ENCODE results near the gene ANGPTL3.
A peak's percentile ranks its signal among the peaks of the same experiment; 100 is the strongest.
"Not testable (repeated sequence)": the region's sequence is repeated elsewhere in the genome, so short reads cannot be mapped to it uniquely, and the experiment has no call there.

The ANGPTL3 gene, protein sequence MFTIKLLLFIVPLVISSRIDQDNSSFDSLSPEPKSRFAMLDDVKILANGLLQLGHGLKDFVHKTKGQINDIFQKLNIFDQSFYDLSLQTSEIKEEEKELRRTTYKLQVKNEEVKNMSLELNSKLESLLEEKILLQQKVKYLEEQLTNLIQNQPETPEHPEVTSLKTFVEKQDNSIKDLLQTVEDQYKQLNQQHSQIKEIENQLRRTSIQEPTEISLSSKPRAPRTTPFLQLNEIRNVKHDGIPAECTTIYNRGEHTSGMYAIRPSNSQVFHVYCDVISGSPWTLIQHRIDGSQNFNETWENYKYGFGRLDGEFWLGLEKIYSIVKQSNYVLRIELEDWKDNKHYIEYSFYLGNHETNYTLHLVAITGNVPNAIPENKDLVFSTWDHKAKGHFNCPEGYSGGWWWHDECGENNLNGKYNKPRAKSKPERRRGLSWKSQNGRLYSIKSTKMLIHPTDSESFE

DNA sequence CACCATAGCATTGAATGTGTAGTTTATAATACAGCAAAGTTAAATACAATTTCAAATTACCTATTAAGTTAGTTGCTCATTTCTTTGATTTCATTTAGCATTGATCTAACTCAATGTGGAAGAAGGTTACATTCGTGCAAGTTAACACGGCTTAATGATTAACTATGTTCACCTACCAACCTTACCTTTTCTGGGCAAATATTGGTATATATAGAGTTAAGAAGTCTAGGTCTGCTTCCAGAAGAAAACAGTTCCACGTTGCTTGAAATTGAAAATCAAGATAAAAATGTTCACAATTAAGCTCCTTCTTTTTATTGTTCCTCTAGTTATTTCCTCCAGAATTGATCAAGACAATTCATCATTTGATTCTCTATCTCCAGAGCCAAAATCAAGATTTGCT is at the start of gene ANGPTL3:
ANGPTL3 (plus strand) TSS at position 240 of the 400 bp plus-strand sequence; CDS start at position 287, 47 bp downstream.
- DNase-seq (ENCODE audit: low spot score), result no peak

- no peak for DNase-seq (ENCODE audit: low spot score)
Measured at GRCh38 chr1:62561306-62561705, 36.0 kb upstream of the ANGPTL3 start.

DNA sequence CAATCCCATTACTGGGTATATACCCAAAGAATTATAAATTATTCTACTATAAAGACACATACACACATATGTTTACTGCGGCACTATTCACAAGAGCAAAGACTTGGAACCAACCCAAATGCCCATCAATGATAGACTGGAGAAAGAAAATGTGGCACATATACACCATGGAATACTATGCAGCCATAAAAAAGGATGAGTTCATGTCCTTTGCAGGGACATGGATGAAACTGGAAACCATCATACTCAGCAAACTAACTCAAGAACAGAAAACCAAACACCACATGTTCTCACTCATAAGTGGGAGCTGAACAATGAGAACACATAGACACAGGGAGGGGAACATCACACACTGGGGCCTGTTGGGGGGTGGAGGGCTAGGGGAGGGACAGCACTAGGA is 30.1 kb upstream of the ANGPTL3 start:
- not testable (repeated sequence) for DNase-seq (ENCODE audit: low spot score)

DNA sequence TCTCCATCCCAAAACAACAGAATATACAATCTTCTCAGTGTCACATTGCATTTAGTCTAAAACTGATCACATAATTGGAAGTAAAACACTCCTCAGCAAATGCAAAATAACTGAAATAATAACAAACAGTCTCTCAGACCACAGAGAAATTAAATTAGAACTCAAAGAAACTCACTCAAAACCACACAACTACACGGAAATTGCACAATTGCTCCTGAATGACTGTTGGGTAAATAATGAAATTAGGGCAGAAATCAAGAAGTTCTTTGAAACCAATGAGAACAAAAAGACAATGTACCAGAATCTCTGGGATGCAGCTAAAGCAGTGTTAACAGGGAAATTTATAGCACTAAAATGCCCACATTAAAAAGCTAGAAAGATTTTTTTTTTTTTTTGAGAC is 29.4 kb upstream of the ANGPTL3 start:
- DNase-seq (ENCODE audit: low spot score), result not testable (repeated sequence)

DNA sequence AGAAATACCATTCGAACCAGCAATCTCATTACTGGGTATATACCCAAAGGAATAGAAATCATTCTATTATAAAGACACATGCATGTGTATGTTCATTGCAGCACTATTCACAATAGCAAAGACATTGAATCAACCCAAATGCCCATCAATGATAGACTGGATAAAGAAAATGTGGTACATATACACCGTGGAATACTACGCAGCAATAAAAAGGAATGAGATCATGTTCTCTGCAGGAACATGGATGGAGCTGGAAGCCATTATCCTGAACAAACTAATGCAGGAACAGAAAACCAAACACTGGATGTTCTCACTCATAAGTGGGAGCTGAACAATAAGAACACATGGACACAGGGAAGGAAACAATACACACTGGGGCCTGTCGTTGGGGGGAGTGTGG is 25.8 kb upstream of the ANGPTL3 start:
- DNase-seq (ENCODE audit: low spot score), result not testable (repeated sequence)

DNA sequence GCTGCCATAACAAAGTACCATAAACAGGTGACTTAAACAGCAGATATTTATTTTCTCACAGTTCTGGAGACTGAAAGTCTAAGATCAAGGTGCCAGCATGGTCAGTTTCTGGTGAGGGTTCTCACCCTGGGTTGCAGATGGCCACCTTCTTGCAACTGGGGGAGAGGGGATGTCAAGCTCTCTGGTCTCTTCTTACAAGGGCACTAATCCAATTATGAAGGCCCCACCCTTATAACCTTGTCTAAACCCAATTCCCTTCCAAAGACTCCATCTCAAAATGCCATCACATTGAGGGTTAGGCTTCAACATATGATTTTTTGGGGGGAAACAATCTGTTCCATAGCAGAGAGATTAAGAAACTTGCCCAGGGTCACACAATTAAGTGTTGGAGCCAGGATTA is 24.8 kb upstream of the ANGPTL3 start:
- no peak for DNase-seq (ENCODE audit: low spot score)

- DNase-seq (ENCODE audit: low spot score), result no peak
Measured at GRCh38 chr1:62573675-62574074, 23.6 kb upstream of the ANGPTL3 start.

DNA sequence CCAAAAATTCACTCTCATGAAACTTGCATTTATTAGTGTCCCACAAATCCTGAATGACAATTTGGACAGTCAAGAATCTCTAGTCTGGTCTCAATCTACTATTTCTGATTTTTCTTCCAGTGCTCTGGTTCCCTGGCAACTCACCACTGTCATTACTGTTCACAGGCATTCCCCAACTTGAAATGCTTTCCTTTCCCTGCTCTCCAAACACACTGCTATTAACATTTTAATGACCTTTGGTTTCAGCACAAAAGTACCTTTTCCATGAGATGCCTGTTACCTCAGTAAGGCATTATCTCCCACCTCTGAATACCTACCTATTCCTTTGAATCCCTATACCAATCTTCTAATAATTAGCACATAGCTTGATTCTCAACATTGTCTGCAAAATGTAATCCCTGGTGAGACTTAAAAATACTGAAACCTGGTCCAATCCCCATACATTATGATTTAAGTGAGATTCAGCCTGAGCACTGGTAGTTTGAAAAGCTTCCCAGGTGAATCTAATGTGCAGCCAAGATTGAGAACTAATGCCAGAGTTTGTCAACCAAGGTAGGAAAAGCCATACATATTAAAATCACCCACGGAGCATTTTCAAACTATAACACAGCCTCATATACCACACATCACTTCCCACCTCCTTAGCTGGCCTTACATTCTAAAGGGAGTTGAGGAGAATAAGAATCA is 11.7 kb upstream of the ANGPTL3 start:
- DNase-seq (ENCODE audit: low spot score), result no peak

GRCh38 chr1:62588000-62588399 is 9.3 kb upstream of the ANGPTL3 start:
- DNase-seq (ENCODE audit: low spot score), result no peak

- DNase-seq (ENCODE audit: low spot score), result no peak
Measured at GRCh38 chr1:62589321-62589720, 8.0 kb upstream of the ANGPTL3 start.

- no peak for DNase-seq (ENCODE audit: low spot score)
Measured at GRCh38 chr1:62590255-62590969, 6.9 kb upstream of the ANGPTL3 start.

- DNase-seq (ENCODE audit: low spot score), result no peak
Measured at GRCh38 chr1:62590970-62591368, 6.4 kb upstream of the ANGPTL3 start.

DNA sequence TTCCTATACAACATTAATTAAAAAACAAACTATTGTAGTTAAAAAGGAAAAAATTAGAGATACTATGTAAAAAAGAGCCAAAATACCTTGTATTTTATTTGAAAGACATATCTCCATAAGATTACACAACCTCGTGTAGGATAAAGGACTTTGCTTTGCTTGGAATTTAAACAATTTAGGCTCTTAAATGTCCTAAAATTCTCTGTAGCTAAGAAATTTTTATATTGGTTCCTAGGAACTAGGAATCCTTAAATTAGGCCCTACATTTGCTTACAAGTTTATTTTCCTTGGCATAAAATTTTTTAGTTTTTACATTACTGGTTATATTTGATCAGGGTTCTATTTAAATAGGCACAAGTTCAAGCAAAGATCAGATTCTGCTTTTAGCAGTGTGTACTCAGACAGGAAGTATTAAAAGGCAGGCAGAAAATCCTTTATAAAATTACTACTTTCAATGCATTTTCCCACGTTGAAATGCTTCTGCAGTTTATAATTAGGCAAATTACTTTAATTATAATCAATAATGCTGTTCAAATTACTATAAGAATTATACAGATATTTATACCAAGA is 3.4 kb upstream of the ANGPTL3 start:
- no peak for DNase-seq (ENCODE audit: low spot score)

DNA sequence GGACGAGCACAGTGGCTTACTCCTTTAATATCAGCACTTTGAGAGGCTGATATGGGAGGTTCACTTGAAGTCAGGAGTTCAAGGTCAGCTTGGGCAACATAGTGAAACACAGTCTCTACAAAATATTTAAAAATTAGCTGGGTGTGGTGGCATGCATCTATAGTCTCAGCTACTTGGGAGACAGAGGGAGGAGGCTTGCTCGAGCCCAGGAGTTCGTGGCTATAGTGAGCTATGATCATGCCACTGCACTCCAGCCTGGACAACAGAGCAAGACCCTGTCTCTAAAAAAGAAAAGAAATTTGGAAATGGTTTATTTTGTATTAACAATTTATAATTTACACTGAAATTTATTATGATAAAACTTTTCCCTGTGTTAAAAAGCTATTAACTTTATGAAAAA is 1.7 kb upstream of the ANGPTL3 start:
- no peak for DNase-seq (ENCODE audit: low spot score)

- DNase-seq (ENCODE audit: low spot score), result no peak
Measured at GRCh38 chr1:62599044-62599443, 1.7 kb downstream of the ANGPTL3 start.

- no peak for DNase-seq (ENCODE audit: low spot score)
Measured at GRCh38 chr1:62601457-62601856, 4.1 kb downstream of the ANGPTL3 start.

- no peak for DNase-seq (ENCODE audit: low spot score)
Measured at GRCh38 chr1:62608905-62609304, 11.6 kb downstream of the ANGPTL3 start.

GRCh38 chr1:62610588-62610987 is 13.3 kb downstream of the ANGPTL3 start:
- DNase-seq (ENCODE audit: low spot score), result not testable (repeated sequence)

GRCh38 chr1:62612770-62613169 is 15.4 kb downstream of the ANGPTL3 start:
- DNase-seq (ENCODE audit: low spot score), result no peak

DNA sequence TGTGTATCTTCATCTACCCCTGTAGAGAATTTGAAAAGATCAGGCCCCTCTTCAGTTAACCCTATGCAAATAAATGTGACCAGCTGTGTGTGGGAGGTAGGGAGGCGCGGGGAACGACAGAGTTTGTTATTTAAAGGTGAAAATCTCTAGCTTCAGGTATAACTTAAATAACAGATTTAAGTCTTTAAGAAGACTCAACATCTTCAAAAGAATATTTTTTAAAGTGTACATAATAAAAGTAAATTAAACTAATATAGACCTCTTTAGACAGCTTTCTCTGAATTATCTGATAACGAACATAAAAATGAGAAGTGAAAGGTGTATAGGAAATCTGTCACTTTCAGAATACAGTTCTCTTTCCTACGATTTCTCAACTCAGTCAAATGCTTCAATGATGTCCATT is 16.0 kb downstream of the ANGPTL3 start:
- DNase-seq (ENCODE audit: low spot score), result no peak

GRCh38 chr1:62613890-62614289 is 16.6 kb downstream of the ANGPTL3 start:
- no peak for DNase-seq (ENCODE audit: low spot score)

DNA sequence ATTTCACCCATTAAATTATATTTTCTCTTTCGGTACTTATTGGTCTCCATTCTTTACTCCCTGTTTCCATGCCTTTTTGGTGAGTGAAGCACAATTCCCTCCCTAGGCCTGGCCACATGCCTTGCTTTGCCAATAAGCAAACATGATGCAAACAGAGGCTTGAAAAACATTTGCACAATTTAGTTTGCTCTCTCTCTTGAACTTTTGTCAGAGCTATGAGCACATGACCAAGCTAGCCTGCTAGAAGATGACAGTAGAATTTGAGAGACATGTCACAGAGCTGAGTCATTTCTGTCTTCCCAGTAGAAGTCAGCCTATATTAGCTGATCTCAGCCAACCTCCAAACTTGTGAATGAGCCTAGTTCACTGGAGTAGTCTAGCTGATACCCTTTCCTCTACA is 24.6 kb downstream of the ANGPTL3 start:
- peak; percentile 0 for DNase-seq (ENCODE audit: low spot score)

Data from globus pallidus (tissue), 1 donor.